ENCODE measurements around the gene AGFG2.
"Not testable (repeated sequence)": the region's sequence is repeated elsewhere in the genome, so short reads cannot be mapped to it uniquely, and the experiment has no call there.

Gene AGFG2

DNA sequence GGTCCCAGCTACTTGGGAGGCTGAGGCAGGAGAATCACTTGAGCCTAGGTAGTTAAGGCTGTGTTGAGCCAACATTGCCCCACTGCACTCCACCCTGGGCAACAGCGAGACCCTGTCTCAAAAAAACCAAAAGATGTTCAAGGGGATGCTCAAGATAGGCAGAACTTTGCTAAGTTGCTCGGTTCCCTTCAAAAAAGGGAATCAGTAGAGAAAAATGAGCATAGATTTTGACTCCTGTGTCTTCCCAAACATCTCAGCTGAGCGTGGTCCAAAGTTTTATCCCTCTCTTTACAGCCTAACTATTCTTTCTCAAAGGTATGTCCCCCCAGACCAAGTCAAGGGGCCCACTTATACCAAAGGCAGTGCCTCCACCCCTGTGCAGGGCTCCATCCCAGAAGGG, 14.0 kb downstream of the AGFG2 start:
- DNase-seq = no peak

DNA sequence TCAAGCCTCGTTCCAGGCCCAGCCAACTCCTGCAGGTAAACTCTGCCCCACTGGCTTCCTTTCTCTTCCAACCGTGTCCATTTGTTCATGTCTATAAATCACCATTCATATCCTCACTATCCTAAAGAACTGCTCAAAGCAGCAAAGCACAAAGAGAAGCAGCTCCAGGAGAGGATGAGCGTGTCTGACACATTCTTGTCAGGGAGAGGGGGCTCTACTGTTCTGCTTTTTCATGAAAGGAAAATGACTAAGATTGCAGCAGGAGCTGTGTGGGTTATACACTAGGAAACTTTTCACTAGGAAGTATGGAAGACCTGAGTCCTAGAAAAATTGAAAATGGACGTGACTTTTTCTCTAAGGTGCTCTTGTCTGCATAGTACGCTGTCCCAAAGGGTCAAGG, 16.7 kb downstream of the AGFG2 start:
- DNase-seq = no peak

DNA sequence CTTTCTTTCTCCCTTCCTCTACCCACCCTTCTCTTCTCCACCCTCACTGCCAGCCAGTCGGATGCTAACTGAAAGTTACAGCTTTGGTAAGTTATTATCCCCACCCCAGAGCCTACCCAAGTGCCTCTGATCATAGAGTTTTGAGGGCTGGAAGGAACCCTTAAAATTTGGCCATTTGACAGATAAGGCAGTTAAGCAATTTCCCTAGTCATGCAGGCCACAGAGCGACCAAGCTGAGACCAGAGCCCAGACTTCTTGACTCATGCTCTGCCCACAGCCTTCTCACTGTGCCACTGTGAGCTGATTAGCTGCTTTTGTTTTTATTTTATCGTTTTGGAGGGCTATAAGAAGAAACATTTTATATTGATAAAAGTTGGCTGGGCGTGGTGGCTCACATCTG, 17.5 kb downstream of the AGFG2 start:
- DNase-seq = no peak

DNA sequence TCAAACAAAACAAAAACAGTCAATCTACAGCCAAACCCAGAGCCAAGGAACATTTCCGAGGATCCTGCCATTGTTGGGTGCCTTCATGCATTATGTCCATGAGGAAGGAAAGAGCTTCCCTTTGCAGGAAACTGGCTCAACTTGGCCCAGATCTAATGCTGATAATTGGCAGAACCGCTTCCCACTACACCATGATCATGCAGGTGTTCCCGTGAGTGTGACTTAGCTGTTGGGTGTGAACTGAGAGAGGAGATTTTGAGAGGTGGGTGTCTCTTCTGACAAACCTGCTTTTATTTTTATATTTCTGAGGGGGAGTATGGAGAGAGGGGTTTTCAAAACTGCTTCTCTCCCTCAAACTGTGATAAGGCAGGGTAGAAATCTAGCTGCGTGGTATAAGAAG, 20.1 kb downstream of the AGFG2 start:
- DNase-seq = no peak

DNA sequence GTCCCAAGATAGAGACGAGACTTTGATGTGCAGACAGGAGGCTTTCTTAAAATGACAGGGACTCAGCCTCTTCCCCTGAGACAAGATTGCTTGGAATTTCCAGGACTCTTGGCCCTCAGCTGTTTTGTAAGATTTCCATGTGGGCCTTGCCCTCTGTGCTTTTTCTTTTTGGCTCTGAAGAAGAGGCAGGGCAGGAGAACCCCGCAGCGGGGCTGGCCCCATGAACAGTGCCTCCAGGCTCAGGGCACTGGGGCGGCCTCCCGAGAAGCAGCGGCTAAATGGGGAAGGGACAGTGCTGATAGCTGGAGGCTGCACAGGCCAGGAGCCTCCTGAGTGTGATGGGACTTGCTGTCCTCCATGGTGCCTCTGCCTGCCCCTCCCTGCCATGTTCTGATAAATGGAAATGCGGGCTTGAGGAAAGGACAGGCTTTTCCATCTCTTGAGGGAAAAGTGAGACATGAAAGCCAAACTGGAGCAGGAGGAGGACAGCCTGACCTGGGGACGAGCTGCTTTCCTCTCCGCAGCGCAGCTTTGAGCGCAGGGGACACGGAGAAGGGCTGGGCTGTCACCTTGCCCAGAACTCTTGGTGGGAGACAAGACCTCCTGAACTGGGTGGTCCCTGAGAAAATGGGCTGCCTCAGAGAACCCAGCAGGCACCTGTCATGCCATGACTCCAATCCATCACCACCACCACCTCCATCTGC, 22.6 kb downstream of the AGFG2 start:
- no peak for DNase-seq

DNA sequence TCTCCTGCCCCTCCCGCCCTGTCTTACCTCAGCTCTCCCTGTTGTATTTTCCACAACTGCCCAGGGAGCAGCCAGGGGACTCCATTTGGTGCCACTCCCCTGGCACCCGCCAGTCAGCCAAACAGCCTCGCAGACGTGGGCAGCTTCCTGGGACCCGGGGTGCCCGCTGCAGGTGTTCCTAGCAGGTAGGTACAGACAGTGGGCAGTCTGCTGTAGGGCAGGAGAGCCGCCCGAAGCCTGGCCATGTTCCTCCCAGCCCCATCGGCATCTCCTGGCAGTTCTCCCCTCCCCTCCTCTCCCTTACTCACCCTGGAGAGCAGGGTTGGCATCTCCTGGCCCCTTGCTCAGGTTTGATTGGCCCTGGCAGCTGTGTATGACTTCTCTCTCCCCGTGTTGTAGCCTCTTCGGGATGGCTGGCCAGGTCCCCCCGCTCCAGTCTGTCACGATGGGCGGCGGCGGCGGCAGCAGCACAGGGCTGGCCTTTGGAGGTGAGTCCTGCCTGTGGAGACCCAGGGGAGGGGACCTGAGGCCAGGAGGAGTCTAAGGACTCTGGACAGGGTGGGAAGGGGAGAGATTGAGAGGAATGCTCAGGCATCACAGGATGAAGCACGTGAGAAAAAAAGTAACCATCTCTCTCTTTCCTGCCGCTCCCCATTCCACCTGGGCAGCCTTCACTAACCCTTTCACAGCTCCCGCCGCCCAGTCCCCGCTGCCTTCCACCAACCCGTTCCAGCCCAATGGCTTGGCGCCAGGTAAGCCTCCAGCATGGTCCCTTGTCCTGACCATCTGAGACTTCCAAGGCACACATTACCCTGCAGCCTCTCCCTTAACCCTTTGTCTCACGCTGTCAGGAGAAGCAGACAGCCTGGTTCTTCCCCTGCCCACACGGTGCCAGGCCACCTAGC, 23.4 kb downstream of the AGFG2 start:
- no peak for DNase-seq

DNA sequence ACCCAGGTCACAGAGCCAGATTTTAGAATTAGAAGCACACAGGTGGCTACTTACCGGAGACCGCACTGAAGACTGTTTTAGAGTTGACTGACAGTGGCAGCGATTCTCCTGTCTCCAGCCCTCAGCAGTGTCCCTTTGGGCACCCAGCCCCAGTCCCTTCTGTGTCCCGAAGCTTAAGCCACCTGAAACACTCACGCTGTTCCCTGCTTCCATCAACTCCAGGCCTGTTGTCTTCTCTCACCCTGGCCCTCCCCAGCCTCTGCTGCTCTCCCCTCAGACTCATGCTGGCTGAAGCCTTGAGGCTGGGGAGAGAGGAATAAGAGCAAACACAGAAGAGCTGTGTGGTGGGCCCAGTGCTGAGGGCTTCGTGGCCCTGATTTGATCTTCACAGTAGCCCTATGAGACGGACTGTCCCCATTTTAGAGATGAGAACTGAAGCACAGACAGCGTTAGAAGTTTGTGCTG, 24.1 kb downstream of the AGFG2 start:
- no peak for DNase-seq

DNA sequence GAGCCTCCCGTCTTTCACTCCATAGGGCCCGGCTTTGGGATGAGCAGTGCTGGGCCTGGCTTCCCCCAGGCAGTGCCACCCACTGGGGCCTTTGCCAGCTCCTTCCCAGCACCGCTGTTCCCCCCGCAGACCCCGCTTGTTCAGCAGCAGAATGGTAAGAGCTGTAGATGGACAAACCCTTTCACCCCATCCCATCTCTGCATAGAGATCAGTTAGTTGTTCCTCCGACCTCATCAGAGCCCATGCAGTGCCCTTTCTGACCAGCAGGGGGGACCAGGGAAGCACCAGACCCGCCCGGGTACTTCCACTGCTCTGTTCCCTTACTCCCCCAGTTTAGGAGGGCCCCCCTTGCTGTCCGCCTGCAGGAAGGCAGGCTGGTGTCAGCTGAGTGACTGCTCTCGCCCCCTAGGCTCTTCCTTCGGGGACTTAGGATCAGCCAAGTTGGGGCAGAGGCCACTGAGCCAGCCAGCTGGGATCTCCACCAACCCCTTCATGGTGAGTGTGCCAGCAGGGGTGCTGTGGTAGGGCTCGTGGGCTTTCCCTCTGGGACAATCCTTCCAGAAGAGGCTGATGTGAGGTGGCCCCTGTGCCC, 24.9 kb downstream of the AGFG2 start:
- peak; percentile 18 to 20 for DNase-seq

DNA sequence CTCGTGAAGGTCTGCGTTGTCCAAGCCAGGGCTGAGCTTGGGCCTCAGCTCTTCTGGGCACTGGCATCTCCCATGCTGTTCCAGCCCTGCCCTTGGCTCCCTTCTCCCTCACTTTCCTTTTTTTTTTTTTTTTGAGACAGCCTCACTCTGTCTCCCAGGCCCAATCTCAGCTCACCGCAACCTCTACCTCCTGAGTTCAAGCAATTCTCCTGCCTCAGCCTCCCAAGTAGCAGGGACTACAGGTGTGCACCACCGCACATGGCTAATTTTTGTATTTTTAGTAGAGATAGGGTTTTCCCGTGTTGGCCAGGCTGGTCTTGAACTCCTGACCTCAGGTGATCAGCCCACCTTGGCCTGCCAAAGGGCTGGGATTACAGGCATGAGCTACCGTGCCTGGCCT, 25.4 kb downstream of the AGFG2 start:
- not testable (repeated sequence) for DNase-seq

DNA sequence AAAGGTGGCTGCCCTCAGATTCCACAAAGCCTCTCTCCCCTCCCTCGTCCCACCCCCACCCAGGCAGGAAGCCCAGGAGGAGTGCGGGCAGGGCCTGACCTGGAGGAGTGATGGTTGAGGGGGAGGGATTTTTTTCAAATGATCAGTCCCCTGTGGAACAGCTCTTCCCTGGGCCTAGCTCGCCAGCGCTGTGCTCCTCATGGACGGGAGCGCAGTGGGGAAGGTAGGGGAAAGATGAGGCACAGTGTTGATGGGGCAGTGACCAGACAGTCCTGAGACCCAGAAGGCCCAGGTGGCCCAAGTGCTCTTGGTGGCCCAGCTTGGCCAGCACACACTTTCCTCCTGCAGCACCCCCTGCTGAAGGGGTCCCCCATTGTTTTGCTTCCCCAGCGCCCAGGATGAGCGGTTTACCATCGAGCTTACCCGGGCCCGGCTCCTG, 26.1 kb downstream of the AGFG2 start:
- no peak for DNase-seq

DNA sequence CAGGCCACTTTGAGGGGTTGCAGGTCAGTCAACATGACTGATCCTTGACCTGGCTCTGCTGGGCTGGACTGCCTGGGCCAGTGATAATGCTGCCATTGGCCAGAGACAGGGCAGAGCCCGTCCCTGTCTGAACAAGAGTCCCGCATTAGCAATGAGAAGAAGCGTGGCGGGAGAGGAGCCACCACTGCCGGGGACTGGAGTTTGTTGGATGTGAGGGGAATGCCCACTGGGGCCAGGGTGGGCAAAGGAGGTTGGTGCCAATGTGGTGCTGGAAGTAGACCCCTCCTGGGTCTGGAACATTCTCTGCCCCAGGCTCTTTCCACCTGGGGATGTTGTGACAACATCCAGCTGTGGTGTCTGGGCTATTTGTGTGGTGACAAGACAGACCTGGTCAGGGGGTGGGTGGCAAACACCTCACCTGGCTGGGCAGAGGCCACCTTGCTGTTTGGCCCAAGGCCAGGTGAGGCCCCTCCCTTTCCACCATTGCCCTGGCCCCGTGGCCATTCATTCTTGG, 27.1 kb downstream of the AGFG2 start:
- no peak for DNase-seq

DNA sequence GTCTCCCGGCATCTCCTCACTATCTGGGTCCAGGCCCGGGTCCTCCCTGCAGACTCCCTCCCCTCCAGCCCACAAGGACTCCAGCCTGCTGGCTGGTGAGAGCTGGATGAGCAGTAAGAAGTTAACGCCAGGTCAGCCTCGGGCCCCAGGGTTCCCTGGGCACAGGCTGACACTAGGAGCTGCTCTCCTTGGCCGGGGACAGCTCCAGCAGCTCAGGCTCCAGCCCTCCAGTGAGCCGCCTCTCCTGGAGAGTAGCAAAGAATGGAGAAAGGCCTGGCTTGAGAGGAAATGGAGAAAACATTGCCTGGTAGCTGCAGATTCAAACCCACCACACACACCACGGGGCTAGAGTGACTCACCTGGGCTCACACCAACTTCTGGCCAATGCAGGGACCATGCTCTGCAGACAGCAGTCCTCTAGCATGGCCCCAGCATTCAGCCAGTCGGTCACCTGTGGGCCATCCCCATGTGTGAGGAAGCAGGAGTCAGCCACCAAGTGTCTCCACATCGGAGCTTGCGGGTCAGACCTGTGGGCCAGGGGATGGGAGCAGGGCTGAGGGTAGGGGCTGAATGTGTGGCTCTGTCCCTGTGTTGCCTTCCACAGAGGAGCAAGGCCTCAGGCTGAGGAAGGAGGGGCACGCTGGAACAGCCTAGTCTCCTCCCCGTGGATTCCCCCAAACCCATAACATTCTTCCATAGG, 28.2 kb downstream of the AGFG2 start:
- no peak for DNase-seq

DNA sequence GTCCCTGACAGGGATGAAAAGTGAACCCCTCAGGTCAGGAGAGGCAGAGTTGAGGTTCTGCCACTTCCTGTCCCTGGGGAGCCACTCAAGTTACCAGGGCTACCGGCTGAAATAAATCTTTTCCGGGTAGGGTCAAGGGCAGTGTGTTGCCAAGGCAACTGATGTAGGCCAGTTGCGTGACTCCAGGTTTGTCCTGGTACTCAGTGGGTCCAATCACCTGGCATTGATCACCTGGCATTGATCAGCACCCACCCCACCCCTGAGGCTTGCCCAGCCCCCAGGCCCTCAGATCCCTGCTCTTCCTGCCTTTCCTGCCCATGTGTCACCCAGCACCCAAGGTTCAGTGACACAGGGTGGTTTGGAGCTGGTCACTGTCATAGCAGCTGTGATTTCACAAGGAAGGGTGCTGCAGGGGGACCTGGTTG, 28.8 kb downstream of the AGFG2 start:
- DNase-seq = no peak

DNA sequence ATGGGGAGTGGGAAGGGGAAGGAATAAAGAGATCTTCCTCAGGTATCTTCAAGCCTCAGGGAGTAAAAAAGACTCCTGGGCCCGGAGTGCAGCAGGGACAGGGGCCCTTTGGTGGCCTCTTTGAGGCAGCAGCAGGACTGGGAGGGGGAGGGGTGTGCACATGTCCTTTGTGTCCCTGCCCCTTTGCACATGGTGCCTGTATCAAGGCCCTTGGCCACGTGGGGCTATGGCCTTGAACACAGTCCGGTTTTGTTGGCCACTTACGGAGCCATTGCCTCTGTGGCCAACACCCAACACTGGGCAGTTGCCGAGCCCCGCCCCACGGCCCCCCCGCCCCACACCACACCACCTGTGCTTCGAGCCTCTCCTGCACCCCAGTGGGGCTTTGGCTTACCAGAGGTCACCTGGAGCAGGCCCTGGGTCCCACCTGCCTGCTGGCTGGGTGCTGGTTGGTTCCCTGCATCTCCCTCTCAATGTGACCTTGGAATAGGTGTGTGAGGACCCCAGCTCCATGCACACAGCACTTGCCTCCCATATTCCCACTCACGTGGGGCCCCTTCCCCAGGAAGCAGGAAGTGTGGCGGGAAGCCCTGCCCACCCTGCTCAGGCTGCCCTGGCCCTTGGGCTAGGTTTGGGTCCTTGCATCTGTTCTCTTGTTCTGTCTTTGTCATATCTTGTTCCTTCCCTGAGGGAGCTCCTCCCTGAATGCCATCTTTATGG, 29.3 kb downstream of the AGFG2 start:
- DNase-seq = no peak

DNA sequence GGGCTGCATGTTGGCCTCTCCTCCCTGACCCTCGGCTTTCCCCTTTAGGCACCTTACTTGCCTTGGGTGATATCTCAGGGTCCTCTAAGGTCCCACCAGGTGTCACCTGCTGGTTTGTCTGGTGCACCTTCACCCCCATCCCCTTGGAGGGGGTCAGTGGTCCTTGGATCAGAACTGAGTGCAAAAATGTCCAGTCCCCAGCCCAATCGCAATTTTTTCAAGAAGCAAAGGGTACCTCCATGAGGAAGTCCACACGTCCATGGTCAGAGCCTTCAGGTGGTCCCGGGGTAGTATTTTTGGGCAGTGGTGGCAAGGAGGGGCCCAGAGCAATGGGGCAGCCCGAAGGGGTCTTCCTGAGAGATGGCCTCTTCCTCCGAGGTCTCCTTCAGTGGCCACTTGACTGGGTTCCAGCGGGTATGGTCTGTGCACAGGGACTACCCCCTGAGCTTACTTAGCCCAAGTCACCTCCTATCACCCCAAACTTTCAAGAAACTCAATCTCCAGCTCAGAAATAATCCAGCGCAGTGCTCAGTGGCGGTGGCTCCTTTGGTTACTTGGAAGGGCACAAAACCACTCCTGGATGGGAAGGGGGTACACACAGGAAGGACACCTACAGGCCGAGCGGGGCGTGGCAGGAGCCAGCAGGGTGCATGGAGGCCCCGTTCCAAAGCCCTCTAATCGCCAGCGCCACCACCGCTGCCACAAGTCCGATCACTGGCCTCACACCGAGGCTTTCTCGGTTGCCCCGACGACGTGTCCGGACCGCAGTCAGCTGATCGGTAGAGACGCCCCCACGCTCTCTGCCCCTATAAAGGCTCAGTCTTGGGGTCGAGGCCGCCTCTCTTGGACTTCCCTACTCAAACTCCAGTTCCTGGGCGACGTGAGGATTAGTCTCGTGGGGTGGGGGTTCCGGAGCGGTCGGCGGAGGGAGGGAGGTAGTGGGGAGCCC, 30.2 kb downstream of the AGFG2 start:
- DNase-seq = peak in 1 of 2 experiments; percentile 26

DNA sequence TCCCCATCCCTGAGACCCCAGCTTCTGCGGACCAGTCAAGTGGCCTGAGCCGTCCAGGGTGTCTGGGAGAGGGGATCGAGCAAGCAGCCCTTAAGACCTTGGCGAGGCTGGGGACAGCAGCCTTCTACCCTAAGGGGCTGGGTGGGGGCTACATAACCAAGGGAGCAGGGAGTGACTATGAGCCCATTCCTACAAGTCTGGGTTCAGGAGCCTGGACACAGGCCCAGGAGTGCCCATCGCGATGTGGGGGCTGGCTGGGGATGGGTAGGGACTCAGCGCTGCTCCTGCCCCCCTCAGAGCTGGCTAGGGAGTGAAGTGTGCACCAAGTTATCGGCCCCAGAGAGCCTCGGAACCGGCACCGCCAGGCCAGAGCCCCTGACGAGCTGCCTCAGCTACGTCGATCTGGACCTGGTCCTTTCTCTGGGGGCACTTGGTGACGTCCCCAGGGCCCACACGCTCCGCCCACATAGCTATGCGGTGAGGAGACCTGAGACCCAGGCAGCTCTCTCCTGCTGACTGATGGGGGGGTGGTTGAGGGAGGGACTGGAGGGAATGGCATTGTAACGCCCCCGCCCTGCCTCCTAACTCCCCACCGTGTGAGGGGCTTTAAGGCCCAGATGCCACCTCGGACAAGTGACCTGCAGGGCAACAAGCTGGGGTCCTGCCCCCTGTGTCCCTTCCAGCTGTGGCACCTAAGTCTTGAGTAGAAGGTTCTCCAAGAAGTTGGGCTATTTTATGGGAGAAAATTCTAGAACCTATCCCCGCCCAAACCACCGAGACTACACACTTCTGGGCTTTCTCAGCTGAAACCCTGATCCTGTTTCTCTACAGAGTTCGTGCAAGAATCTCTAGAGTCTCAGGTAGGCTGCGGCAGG, 32.2 kb downstream of the AGFG2 start:
- no peak for DNase-seq

DNA sequence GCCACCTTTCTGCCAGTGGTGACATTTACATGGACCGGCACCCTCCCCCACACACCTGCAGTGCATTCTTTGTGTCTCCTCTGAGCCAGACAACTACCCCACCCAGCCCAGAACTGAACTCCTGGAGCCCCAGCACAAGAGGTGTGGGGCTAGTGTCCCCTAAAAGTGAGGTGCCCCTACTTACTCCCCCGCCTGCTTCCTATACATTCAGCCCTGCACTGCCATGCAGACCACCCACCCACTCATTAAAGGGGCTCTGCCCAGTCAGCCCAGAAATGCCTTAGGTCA, 32.8 kb downstream of the AGFG2 start:
- DNase-seq = no peak

DNA sequence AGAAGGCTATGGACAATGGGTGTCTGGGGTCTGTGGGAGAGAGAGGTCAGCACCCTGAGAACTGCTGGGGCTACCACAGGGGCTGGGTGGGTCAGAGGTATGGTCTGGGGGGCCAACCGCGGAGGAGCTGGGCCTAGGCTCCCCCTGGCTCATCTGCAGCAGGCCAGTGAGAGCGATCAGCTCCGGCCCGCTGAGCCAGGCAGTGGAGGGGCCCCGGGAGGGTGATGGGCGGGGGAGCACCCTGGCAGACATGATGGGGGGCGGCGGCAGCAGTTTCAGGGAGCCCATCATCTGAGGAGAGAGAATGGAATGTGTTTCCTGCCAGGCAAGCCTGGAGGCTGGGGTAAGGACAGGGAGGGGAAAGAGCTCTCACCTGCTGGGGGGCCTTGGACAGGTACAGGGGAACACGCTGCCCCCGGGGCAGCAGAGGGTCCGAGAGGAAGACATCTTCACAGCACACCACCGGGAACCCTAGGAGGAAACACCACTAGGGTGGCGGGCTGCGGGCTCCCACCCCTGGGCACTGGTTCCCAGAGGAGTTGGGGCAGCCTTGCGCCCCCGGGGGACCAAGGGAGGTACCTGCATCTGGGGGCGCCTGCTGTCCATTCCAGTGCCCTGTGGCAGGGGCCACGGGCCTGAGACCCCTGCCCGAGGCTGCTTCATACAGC, 33.4 kb downstream of the AGFG2 start:
- DNase-seq = no peak

DNA sequence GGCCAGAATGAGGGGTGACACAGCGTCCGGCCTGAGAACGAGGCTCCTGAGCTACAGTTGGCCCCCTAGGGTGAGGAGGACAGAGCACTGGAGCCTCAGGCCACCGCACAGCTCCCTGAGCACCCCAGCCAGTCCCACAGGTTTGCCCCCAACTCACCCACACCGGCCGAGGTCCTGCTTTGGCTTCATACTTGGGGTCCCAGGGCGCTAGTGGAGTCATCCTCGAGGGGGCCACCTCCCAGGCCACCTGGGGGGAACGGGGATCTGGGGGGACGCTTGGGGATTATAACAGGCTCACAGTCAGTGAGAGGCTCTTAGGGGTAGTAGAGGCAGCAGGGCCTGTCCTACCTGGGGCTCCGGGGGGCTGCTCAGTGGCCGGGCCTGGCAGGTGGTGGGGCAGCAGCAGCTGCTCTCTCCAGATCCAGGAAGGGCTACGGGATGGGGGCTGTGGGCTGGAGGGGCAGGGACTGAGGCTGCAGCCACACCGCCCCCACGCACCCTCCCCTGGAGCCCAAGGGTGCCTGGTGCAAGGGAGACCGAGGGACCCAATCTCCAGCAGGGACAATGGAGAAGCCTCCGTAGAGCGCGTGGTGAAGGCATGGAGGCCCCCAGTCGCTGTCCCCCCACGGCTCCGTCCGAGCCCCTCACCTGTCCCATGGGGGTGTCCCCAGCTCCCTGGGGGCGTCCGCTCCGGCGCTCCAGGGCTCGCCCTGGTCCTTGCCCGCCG, 34.1 kb downstream of the AGFG2 start:
- DNase-seq = no peak

All from SHP77 (cell line).